H1 (cell line): Measurements from ENCODE around the gene PRRT1B. TPM values are rescaled to one million over a fixed set of nuclear protein-coding genes. Genes with fewer than 3 reads are reported as not detected.

Source experiments
- CHD2 ChIP-seq: IDR thresholded peaks from 2 replicates; pipeline ENCODE4 v1.6.1; 2012; ENCODE audit warnings: low read length, improper control_type of control experiment
- CTCF ChIP-seq, 3 experiments: IDR thresholded peaks; 1 replicate in 2 of 3; 2 replicates in 1 of 3; pipeline versions ENCODE4 v1.5.1 to v1.6.1; 2011; ENCODE audit warnings: low read length in 3 of 3, mild to moderate bottlenecking in 3 of 3, inconsistent platforms in 2 of 3, low read depth in 1 of 3, moderate library complexity in 1 of 3; ENCODE audit not compliant: insufficient read depth in 1 of 3; ENCODE audit errors: control extremely low read depth in 1 of 3
- KDM1A ChIP-seq: fragments of 200-600, 300-600 bp; sonication (generic); IDR thresholded peaks from 2 replicates; pipeline ENCODE4 v1.7.1; 2016; ENCODE audit warnings: mild to moderate bottlenecking, low read length, borderline replicate concordance
- PHF8 ChIP-seq: fragments of 200-600 bp; sonication (generic); conservative IDR thresholded peaks from 2 replicates; pipeline ENCODE4 v1.7.1; 2012; ENCODE audit warnings: low read depth, mild to moderate bottlenecking, inconsistent platforms, low read length, moderate library complexity
- SIN3A ChIP-seq, 2 experiments: IDR thresholded peaks in 1 of 2; conservative IDR thresholded peaks in 1 of 2; 2 replicates each; pipeline ENCODE4 v1.6.1; 2011 to 2012; ENCODE audit warnings: low read length in 2 of 2, improper control_type of control experiment in 1 of 2, low read depth in 1 of 2, mild to moderate bottlenecking in 1 of 2
- SIX5 ChIP-seq: IDR thresholded peaks from 2 replicates; pipeline ENCODE4 v1.6.1; 2011; ENCODE audit warnings: mild to moderate bottlenecking, low read depth, low read length
- polyA plus RNA-seq, 7 experiments: library from polyadenylated mRNA; depleted of rRNA in 3 of 7; stranded (reverse) in 5 of 7; unstranded in 2 of 7; fragments of >200 nt in 5 of 7; fragments of 200-250 nt in 2 of 7; gene quantifications; 1 replicate in 5 of 7; 2 replicates in 1 of 7; 4 replicates in 1 of 7; pipeline versions ENCODE4 v1.2.1 to v1.2.3, GENCODE V29; 2011 to 2013; ENCODE audit warnings: missing spikeins in 2 of 7, mixed read lengths in 2 of 7
- total RNA-seq: library from RNA; stranded (reverse); fragmentation: NEBNext Ultra II Directional; extraction: Animal tissue kit (Norgen Biotek cat#: 25700); gene quantifications from 2 replicates; pipeline ENCODE4 v1.2.1, GENCODE V29; 2021

The PRRT1B gene
- total and polyA plus RNA-seq, 2 of the 8 experiments (the other 6 are each of a cell fraction or from before 2014, with no cell fraction given): 0.30 to 1.2 TPM

- no peak for TF ChIP-seq KDM1A
- no peak for TF ChIP-seq SIX5
- TF ChIP-seq CHD2: no peak
- no peak for TF ChIP-seq SIN3A (conservative IDR thresholded peaks at IDR 0.05 in 1 of 2, IDR thresholded peaks at IDR 0.05 in 1 of 2; ENCODE audit: low read depth in 1 of 2, low read length in 2 of 2)
- no peak for TF ChIP-seq CTCF (IDR thresholded peaks at IDR 0.05; ENCODE audit: control extremely low read depth in 1 of 3, insufficient read depth in 1 of 3, low read depth in 1 of 3, low read length in 3 of 3)
- no peak for TF ChIP-seq PHF8
Observed at GRCh38 chr9:131578731-131579504, 33.6 kb downstream of the PRRT1B start (continued).
